ENCODE data around the gene CDKL2.
"Not testable (repeated sequence)": the region's sequence is repeated elsewhere in the genome, so short reads cannot be mapped to it uniquely, and the experiment has no call there.

Gene CDKL2

GRCh38 chr4:75630174-75630936, at the start of gene CDKL2:
Gene CDKL2 (minus strand): TSS chr4:75630528. CDS start chr4:75625988, 4,540 bp downstream.
- peak; percentile 78 for DNase-seq

GRCh38 chr4:75678965-75679364, 48.6 kb upstream of the CDKL2 start:
- no peak for DNase-seq

DNA sequence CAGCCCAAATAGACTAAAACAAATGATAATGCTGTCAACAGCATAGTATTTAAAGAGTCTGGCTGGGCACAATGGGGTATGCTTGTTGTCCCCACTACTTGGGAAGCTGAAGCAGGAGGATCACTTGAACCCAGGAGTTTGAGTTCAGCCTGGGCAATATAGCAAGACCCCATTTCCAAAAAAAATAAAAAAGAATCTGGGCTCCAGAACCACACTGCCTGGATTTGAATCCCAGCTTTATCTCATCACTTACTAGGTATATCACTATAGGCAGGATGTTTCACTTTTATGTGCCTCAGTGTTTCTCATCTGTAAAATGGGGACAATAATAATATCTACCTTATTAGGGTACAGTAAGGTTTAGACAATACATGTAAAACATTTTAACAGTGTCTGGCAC, 48.1 kb upstream of the CDKL2 start:
- DNase-seq, result no peak

GRCh38 chr4:75675004-75675531, 44.7 kb upstream of the CDKL2 start:
- DNase-seq, result no peak

GRCh38 chr4:75673959-75674328, 43.6 kb upstream of the CDKL2 start:
- DNase-seq, result no peak

GRCh38 chr4:75673027-75673958, 43.0 kb upstream of the CDKL2 start, which contains the start of gene G3BP2:
Gene G3BP2 (minus strand): TSS chr4:75673411. CDS start chr4:75662025, 11,386 bp downstream.
- peak; percentile 98 for DNase-seq

DNA sequence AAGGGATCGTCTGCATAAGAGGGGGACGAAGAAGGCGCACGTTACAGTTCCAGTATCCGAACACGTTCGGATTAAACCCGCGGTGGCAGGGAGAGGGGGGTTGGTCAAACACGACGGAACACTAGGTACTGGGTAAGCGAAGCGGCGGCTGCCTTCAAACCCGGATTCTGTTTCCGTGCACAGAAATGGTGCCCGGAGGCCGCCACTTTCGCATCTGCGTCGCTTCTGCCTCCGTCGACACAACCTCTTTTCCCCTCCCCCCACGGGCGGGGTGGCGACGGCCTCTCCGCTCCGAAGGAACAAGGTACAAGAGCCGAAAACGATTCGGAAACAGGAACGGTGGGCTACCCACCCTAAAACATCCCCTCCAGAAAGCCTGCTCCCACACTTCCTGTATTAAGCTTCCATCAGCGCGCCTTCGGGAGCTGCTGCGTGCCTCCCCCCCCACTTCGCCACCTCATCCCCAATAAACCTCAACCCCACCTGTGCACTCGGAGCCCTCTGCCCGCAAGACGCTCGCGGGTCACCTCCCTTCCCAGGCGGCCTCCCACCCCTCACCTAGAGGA, 42.2 kb upstream of the CDKL2 start:
- DNase-seq, result peak; percentile 74

- no peak for DNase-seq
Observed at GRCh38 chr4:75671802-75672421, 41.6 kb upstream of the CDKL2 start.

DNA sequence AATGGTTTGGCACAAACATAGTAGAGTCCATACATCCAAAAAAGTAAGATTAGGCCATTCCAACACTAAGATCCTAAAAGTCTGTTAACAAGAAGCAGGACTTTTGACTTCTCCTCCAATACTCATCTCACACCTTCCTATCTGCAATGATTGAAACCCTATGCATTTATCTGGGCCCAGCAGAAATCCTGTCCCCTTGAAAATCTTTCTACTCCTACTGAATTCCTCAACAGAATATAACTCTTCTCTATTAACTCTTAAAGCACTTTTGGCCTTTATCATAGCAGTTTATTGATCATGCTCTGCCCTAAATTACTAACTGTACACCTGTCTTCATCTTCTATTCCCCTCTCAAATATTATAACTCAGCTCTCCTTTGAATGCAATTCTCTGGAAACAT, 38.3 kb upstream of the CDKL2 start:
- no peak for DNase-seq

DNA sequence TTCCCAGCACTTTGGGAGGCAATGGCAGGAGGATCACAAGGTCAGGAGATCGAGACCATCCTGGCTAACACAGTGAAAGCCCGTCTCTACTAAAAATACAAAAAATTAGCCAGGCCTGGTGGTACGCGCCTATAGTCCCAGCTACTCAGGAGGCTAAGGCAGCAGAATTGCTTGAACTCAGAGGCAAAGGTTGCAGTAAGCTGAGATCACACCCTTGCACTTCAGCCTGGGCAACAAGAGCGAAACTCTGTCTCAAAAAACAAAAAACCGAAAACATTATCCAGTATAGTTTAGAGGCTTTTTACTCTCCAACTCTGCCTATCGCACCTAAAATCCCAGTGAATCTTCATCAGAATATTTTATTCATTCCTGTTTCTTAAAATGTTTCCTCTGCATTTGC, 37.3 kb upstream of the CDKL2 start:
- not testable (repeated sequence) for DNase-seq

- DNase-seq, result no peak
Observed at GRCh38 chr4:75666299-75666698, 36.0 kb upstream of the CDKL2 start.

DNA sequence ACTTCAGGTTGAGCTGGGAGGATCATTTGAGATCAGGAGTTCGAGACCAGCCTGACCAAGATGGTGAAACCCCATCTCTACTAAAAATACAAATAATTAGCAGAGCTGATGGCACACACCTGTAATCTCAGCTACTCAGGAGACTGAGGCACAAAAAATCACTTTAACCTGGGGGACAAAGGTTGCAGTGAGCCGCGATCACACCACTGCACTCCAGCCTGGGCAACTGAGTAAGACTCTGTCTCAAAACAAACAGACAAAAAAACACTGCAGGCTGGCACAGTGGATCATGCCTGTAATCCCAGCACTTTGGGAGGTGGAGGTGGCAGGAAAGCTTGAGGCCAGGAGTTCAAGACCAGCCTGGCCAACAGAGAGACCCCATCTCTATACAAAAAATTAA, 34.3 kb upstream of the CDKL2 start:
- DNase-seq, result not testable (repeated sequence)

DNA sequence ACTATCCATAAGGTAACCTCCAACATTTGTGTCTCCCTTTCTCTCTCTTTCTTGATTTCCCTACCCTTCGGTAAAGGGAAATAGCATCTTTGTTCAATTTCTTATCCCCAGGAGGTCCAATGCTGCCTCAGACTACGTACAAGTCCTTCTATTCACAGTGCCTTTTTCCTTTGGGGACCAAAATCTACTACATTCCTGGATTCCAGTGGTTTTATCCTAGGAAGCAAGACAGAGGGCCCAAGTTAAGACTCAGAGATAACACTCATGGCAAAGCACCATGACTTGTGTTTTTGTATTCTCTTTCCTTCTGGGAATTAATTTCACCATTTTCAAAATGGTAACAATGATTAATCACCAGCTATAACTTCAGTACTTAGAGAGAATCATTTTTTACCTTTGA, 32.3 kb upstream of the CDKL2 start:
- no peak for DNase-seq

DNA sequence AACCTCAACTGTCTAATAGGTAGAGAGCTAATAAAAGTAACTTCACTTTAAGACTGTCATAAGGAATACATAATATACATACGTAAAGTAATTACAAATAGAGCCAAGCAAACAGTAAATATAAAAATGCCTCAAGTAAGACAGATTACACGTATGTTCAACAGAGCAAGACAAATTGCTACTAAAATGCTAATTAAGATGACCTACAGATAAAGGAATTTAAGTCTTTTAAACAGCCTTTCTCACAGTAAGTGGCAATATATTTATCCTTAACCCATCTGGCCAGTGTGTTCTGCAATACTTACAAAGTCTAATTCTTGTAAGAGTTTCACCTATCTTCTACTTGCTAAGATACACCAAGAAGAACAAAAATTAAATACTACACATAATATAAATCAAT, 30.2 kb upstream of the CDKL2 start:
- no peak for DNase-seq

GRCh38 chr4:75659512-75660031, 29.2 kb upstream of the CDKL2 start:
- no peak for DNase-seq

- DNase-seq, result no peak
Observed at GRCh38 chr4:75658876-75659275, 28.5 kb upstream of the CDKL2 start.

DNA sequence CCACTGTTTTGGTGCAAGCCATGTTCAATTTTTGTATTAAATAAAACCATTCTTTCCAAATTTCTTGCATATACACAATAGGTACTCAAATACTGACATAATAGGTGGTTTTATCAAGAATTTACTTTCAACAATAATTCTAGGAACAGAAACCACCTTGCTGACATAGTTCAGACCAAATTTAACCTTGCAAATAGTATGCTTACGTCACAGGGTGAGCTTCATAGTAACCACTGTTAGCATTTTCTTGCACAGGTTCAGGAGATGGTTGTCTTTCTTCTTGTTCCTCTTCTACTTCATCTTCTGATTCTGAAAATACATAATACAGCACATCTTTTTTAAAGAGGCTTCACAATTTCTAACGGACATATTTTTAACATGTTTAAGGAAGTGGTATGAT, 25.2 kb upstream of the CDKL2 start:
- no peak for DNase-seq

DNA sequence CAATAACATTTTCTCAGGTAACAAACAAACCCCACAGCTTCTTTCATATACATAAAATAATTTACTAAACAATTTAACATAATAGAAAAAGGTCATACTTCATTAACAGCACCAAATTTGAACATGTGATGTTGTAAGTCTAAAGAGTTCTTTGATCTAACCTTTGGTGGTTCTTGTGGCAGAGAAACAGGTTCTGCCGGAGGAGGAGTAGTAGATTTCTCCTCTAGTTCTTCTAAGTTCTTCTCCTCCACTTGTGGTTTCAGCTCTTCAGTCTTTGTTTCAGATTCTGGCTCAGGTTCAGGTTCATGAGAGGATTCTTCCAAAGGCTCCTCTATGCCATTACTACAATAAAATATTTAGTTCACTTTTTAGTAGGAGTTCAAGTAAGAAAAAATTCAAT, 24.6 kb upstream of the CDKL2 start:
- no peak for DNase-seq

DNA sequence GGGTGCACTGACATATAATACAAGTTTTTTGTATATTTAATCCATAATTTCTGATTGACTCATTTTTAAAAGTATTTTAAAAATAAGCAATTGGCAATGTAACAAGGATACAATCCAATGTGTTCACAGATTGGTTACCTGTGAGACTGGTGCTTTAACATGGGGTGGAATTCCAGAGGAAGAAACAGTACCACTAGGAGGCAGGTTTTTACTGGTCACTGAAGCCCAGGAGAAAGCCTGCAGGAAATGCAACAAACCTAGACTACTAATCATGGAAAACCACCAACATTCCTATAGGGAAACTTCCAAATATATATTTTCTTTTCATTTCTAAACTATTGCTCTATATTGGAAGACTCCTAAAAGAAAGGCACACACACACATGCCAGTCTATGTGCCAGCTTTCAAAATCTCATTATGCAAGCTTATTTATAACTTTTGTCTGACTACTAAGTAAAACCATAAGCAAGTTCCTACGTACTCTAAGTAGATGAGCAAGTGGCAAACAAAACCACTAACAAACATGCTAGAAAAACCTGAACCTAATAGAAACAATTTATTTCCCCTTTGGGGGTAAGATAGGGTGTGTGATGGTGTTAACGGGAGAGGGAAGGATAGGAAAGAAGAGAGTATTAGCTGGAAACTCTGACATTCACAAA, 23.6 kb upstream of the CDKL2 start:
- no peak for DNase-seq

- DNase-seq, result no peak
Observed at GRCh38 chr4:75644095-75644494, 13.8 kb upstream of the CDKL2 start.

GRCh38 chr4:75643651-75644050, 13.3 kb upstream of the CDKL2 start:
- DNase-seq, result no peak

DNA sequence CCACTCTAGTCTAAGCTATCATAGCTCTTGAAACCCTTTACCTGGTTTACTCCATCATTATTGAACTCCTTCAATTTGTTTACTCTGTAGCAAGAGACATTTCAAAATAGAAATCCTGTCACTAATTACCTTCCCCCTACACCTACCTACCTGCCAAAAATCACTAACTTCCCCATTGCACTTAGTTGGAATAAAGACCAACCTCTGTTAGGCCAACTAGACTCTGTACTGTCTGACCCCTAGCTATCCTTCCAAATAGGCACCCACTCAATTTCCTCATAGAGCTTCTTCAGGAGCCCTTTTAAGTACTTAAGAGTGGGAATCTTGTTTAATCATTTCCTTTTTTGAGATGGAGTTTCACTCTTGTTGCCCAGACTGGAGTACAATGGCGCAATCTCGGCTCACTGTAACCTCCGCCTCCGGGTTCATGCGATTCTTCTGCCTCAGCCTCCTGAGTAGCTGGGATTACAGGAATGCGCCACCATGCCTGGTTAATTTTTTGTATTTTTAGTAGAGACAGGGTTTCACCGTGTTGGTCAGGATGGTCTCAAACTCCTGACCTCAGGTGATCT, 8.9 kb upstream of the CDKL2 start:
- no peak for DNase-seq
